GM19438 (cell line): ENCODE results near the gene ZNF580.

ENCODE experiments used
- ATAC-seq: cut with Tn5 transposase; IDR thresholded peaks from one replicate; pipeline ENCODE4 v1.9.1; 2021; ENCODE audit warnings: low read depth; ENCODE audit not compliant: unreplicated experiment

ZNF580 gene

DNA sequence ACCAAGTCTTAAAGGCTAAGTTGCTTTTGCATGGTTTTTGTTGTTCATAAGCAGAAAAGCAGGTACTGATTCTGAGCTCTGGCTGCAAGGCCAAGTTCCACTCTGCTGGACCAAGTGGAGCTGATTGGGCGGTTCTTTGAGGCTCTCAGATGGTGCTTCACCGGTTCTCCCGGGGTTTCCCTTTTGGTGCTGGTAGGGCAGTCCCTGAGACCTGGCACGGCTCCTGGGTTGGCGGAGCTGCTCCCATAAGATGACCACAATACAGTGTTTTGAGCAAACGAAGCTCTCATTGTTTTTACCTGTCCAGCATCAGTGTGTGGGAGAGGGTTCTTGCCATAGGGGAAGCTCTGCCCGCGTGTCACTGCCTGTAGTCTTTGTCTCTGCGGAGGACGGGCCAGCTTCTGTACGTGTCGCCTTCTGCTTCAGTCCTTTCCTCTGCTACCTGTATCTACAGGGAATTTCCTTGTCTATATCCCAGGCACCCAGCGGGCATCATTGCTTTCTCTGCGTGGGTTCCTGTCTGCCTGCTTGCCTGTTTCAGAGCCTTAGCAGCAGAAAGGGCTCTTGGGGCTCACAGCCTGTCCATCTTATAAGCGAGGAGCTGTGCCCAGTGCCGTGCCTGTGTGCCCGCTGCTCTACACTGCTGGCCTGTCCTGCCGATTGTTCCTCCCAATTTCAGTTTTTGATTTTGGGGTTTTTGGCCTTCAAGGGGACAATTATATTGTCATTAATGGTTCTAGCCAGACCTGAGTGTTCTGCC lies 16.4 kb downstream of the ZNF580 start:
- ATAC-seq = no peak

DNA sequence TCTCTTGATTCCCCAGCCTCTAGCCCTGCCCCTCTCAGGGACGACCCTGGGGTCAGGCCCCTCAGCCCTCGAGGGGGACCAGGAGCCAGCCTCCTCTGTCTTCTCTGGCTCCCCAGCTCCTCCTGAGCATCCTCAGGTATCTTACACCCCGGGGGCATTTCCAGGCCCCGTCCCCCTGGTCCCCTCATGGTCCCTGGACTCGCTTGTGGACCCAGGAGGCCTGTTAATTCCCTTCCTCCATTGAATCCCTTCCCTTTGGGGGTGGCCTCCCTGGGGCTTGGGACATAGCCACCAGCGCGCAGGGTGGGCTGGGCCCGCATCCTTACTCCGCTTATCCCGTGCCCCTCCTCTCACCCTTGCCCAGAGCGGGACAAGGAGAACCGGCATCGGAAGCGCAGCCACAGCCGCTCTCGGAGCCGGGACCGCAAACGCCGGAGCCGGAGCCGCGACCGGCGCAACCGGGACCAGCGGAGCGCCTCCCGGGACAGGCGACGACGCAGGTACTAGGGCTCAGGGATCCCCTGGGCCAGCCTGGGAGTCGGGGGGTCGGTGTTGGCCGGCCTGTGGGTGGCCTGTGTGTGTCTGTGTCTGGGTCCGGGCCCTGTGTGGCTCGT lies 18.2 kb downstream of the ZNF580 start:
- no peak for ATAC-seq

DNA sequence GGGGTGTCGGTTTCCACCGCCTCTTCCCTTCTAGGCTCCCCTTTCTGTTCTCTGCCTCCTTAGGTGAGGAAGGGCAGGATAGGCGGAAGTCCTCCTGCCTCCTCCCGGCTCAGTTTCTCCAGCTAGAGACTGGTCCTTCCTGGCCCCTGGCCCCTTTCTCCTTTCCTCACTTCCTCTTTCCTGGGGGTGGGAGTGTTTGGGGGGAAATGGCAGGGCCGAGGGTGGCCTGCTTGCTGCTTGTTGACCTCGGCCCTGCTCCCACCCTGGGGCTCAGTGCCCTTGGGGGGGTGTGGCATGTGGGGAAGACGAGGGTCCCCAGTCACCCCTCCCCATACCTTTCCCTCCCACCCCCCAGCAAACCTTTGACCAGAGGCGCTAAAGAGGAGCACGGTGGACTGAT lies 19.0 kb downstream of the ZNF580 start:
- no peak for ATAC-seq

DNA sequence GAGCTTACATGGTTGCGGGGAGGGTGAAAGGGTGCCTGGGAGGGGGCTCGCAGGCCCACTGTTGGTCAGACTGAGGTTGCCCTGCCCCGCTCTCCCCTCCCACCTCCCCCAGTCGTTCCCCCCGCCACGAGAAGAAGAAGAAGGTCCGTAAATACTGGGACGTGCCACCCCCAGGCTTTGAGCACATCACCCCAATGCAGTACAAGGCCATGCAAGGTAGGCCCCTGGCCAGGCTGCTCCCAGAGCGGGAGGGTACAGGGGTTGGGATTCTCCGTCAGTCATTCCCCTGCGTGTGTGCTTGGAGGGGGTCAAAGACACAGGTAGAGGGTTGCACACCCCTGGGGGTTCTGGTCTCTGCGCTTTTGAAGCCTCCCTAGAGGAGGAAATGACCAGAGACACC lies 19.6 kb downstream of the ZNF580 start:
- ATAC-seq = no peak

DNA sequence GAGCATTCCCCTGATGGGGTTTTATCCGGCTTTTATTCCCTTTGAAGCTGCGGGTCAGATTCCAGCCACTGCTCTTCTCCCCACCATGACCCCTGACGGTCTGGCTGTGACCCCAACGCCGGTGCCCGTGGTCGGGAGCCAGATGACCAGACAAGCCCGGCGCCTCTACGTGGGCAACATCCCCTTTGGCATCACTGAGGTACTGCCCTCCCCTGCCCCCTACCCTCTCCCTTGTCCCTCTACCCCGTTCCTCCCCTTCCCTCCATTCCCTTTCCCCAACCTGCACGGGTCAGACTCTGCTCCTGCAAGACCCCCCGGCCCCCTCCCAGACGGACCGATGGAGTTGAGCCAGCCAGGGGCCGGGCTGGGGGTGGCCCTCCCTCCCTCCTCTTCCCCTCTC lies 20.2 kb downstream of the ZNF580 start:
- no peak for ATAC-seq

DNA sequence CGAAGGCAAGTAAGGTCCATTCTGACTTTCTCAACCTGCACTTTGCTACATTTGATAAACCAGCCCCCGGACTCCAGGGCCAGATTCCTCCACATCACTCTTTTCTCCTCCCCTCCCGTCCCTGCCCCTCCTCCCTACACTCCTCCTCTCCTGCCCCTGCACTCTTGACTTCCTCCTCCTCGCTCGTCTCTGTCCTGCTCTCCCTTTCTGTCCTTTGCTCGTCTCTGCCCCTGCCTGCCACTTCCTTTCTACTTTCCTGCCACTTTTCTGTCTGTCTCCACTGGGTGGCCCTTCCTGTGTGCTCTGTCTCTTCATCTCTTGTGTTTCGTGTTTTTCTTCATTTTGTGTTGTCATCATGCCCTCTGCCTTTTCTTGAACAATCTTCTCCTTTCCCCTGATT lies 21.0 kb downstream of the ZNF580 start:
- ATAC-seq = no peak

DNA sequence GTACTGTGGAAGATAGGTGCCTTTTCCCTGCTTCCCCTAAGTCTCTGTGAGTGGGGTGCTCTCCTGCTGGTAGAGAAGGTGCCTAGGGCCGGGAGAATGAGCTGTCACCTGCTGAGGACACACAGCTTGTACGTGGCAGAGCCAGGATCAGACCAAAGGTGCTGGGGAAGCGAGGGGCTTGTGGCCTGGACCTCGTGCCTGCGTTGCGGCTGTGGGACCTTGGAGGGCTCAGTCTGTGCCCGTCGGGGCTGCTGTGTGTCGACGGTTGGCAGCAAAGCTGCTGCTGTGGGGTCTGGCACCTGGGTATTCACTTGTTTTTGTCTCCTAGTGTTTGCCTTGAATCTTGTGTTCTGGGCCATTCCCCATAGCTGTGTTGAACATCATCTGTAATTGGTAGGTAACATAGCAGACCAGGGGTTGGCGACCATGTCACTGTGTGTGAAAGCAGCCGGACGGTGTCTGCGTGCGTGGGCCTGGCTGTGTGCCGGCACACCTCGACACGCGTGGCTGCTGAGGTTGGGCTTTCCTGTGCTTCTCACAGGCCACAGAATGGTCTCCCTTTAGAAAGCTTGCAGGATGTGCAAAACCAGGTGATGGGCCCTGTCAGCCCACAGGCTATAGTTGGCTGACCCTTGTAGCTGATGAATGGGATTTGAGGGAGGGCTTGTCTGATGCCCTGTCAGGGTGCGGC lies 23.2 kb downstream of the ZNF580 start:
- no peak for ATAC-seq

DNA sequence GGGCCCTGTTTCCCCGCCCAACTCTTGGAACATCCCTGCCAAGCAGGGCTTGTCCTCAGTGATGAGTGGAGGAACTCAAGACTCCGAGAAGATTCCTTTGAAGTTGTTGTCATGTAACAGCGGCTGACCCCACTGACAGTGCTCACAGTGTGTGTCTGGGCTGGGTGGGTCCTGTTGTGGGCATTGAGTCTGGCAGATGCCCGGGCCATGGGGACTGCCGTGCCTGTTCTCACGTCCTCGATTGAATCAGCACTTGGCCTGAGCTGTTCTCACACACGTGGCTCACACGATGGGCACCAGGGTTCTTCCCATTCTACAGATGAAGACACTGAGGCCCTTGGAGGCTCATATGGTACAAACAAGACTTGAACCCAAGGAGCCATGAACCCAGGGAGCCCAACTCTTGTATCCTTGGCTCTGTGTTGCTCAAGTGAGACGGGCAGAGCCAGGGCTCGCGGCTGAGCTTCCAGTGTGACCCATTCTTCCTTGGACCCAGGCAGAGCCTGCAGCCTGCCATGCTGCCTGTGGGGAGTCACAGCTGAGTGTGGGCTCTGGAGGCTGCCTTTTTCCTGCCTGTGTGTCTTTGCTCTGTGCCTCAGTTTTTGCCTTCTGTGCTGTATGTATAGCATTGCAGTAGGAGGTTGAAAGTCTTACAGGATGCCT lies 25.7 kb downstream of the ZNF580 start:
- no peak for ATAC-seq

DNA sequence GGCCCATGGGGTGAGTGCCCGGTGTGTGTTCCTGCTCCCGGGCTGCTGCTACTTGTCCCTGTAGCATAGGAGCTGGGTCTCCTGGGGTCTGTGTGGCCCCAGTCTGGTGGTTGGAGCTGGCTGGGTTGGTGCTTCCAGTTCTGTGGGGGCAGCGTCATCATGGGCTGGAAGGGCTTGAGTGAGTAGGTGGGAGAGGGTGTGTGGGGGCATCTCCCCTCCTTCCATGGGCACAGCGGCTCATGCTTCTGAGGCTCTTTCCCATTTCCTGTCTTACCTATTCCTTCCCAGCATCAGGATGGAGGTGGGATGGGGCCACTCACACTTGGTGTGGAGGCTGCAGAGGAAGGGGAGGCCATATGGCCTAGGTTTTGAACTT lies 26.2 kb downstream of the ZNF580 start:
- no peak for ATAC-seq

DNA sequence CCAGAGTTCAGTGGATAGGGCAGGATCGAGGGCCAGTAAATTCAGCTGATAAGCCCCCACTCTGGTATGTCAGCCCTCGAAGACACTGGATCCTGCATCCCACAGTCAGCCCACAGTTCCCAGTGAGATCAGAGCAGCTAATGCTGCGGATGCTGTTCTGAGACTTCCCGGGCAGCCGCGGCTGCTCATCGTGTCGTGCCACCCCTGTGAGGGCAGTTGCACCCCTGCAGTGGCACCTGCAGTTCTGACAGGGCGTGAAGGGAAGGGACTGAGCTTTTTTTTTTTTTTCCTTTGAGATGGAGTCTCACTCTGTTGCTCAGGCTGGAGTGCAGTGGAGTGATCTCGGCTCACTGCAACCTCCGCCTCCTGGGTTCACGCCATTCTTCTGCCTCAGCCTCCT lies 26.7 kb downstream of the ZNF580 start:
- no peak for ATAC-seq

DNA sequence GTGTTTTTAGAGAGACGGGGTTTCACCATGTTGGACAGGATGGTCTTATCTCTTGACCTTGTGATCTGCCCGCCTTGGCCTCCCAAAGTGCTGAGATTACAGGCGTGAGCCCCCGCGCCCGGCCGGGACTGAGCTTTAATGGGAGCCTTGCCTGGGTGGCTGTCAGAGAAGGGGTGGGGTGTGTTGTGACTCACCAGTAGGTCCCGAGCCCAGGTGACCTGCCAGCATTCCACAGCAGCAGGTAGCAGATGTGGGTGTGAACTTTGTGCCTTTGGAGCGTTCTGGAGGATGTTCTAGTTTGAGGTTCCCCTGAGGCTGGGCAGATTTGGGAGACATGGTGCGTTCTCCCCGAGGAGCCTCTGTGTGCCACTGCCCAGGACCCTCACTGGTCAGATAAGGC lies 27.2 kb downstream of the ZNF580 start:
- no peak for ATAC-seq

DNA sequence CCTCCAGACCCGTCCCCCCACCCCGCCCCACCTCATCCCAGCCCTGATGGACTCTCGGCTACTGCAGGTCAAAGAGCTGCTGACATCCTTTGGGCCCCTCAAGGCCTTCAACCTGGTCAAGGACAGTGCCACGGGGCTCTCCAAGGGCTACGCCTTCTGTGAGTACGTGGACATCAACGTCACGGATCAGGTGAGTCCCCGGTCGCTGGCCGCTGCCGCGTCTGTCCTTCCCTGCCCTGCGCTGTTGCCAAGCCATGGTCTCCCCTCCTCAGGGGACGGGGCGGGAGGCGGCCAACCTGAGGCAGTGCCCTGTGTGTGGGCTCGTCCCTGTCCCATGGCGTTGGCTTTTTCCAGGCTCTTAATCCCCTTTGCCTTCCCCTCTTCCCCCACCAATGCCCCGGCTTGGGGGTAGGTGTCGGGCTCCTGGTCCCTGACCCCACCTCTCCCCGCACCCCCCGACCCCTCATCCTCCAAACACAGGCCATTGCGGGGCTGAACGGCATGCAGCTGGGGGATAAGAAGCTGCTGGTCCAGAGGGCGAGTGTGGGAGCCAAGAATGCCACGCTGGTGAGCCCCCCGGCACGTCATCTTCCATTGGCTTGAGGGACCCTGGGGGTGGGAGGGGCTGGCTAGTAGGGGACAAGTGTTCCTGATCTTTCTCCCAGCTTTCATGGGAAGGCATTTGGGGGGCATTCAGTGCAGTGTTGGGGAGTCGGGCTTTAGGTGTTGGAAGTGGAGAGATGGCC lies 28.0 kb downstream of the ZNF580 start:
- no peak for ATAC-seq

DNA sequence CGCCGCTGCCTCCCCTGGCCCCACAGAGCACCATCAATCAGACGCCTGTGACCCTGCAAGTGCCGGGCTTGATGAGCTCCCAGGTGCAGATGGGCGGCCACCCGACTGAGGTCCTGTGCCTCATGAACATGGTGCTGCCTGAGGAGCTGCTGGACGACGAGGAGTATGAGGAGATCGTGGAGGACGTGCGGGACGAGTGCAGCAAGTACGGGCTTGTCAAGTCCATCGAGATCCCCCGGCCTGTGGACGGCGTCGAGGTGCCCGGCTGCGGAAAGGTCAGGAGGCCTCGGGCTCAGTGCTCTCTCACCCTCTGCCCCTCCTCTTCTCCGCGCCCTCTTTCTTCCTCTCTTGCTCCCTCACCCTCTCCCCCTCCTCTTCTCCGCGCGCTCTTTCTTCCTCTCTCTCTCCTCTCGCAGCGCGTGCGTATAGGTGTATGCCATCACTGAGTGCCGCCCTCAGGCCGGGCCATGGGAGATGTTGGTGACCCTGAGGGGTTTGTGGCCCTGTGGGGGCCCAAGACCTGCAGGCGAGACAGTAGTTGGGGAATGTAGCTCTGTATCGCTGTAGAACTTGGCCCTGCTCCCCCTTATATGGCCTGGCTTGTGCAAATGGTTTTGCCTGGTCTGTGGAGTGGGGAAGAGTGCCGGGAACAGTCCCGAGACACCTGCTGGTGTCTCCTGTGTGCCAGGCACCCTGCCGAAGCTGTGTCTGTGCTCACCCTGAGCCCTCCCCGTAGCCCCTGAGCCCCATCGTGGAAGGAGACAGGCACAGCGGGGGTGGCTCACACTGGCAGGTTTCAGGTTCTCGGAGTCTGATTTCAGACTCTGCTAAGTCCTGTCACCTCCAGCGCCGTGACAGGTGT lies 28.8 kb downstream of the ZNF580 start:
- no peak for ATAC-seq

DNA sequence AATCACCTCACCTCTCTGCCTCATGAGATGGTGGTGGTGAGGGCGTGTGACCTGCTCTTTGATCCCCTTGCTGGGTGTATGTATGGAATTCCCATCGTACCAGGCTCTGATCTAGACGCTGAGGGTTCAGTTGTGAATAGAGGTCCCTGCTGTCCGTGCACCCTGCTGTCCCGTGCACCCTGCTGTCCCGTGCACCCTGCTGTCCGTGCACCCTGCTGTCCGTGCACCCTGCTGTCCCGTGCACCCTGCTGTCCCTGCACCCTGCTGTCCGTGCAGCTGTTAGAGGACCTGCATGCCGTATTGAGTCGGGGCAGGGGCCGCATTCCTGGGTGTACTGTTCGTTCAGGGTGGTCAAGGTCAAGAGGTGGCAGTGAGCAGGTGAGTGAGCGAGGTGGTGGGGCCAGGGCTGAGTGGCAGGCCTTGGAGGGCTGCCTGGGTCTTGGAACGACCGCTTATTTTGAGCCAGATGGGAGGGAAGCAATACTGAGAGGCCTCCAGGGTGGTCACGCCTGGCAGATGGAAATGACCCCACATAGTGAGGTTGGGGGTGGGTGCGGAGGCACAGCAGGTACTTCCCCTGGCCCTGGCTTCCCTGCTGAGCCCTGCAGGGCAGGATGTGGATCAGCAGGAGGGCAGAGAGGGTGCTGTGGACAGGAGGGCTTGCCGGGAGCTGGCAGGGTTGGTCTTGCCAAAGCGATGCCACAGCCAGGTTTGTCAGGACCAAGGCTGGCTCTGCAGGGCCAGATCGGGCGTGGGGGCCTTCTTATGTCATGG lies 29.7 kb downstream of the ZNF580 start:
- no peak for ATAC-seq

DNA sequence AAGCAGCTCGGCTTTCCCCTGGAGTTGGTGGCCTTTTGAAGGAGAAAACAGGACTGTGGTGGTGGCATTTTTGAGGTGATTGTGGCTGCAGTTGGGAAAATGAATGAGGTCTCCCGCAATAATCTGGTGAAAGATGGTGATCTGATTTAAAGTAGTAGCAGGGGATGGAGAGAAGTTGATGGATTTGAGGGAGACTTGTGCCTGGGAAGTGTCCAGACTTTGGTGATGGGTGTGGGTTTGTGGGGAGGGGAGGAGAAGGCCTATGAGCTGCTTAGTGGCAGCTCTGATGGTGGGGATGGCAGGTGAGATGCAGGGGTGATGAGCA lies 30.2 kb downstream of the ZNF580 start:
- no peak for ATAC-seq

DNA sequence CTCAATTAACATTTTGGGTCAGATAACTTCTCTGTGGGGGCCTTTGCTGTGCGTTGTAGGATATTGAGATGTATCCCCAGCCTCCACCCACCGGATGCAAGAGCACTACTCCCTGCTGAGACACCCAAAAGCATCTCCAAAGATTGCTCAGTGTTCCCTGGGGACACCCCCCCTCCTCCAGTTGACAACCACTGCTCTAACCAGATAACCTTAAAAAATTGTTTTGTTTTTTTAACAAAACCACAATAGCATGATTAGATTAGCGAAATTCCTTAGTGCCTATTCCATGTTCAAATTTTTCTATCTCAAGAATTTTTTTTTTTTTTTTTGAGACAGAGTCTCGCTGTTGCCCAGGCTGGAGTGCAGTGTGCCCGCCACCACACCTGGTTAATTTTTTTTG lies 31.6 kb downstream of the ZNF580 start:
- no peak for ATAC-seq

DNA sequence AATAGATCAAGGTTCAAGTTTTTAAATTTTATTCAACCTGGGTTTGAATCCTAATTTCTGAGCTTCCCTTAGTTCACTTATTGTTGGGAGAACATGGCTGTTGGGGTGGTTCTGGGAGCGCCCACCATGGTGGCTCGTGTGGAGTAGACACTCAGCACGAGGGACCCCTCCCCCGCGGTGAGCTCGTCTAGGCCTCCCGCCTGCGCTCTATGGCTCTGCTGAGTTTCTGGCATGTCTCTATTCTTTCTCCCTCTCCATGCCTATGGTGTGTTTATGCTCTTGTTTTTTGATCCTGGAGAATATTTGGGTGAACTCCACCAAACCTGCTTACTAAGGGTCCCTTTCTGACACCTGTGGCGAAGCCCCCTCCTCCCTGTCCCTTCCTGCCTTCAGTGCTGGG lies 32.7 kb downstream of the ZNF580 start:
- no peak for ATAC-seq

DNA sequence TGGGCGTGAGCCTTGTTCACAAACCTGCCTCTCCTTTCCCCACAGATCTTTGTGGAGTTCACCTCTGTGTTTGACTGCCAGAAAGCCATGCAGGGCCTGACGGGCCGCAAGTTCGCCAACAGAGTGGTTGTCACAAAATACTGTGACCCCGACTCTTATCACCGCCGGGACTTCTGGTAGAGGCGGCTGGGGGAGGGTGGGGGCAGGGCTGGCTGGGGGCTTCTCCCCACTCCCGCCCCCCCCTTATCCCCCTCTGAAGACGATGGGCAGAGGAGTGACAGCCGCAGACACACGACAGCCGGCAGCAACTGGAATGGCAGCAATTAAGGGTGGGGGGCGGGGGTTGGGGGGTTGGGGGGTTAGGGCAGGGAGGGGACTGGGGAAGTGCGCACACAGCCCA lies 33.1 kb downstream of the ZNF580 start:
- no peak for ATAC-seq

DNA sequence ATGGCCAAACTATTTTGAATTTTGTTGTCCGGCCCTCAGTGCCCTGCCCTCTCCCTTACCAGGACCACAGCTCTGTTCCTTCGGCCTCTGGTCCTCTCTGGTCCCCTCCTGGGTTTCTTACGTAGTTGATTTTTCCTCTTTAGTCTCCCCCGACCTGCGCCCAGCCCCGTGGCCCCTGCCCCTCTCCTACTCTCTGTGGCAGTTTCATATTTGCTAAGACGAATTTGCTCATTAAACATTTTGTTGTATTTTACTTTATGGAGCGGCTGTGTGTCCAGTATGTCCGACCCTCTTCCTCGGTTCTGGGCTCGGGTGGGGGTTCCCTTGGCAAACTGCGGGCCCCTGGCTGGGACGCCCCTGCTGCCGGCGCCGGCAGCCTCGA lies 33.6 kb downstream of the ZNF580 start:
- ATAC-seq = no peak
